Keratinocyte (primary cell): ENCODE data around the gene TLX2. TPM values are rescaled to one million over a fixed set of nuclear protein-coding genes. Genes with fewer than 3 reads are reported as not detected.

ENCODE experiments used
- DNase-seq: peaks from one replicate; pipeline ENCODE4 v3.0.0-alpha.2; 2011; ENCODE audit warnings: low read depth, missing footprints, low spot score
- FAIRE-seq: peaks from 2 replicates; lab custom pipeline; 2011; peaks lifted over from hg19 to GRCh38; lab: Jason Lieb, UNC
- H2AFZ ChIP-seq: 2 replicates; pipeline ENCODE4 v1.6.0; 2012; ENCODE audit warnings: low read length, control low read depth, inconsistent platforms; ENCODE audit not compliant: control insufficient read depth
- H3K27ac ChIP-seq: 2 replicates; pipeline ENCODE4 v1.5.1; 2011; ENCODE audit warnings: low read length; ENCODE audit not compliant: control insufficient read depth, insufficient read depth
- H3K27me3 ChIP-seq: 3 replicates; pipeline ENCODE4 v1.6.0; 2011; ENCODE audit warnings: low read length; ENCODE audit not compliant: control insufficient read depth, insufficient read depth; ENCODE audit errors: extremely low read depth
- H3K36me3 ChIP-seq, 2 experiments: 2 replicates in 1 of 2; 3 replicates in 1 of 2; pipeline ENCODE4 v1.5.1; 2011; ENCODE audit warnings: low read length in 2 of 2, mild to moderate bottlenecking in 1 of 2; ENCODE audit not compliant: control insufficient read depth in 2 of 2, insufficient read depth in 2 of 2; ENCODE audit errors: extremely low read depth in 1 of 2
- H3K4me1 ChIP-seq: 3 replicates; pipeline ENCODE4 v1.5.1; 2011; ENCODE audit warnings: low read length; ENCODE audit not compliant: control insufficient read depth, insufficient read depth; ENCODE audit errors: extremely low read depth
- H3K4me2 ChIP-seq: 3 replicates; pipeline ENCODE4 v1.6.0; 2011; ENCODE audit warnings: low read depth, low read length; ENCODE audit not compliant: control insufficient read depth, insufficient read depth; ENCODE audit errors: extremely low read depth
- H3K4me3 ChIP-seq, 3 experiments: fragments of 200-600 bp in 1 of 3; sonication (generic) in 1 of 3; 2 replicates in 2 of 3; 3 replicates in 1 of 3; pipeline ENCODE4 v1.5.1; 2011 to 2016; ENCODE audit warnings: low read length in 3 of 3, mild to moderate bottlenecking in 3 of 3, control low read depth in 2 of 3, inconsistent platforms in 1 of 3, low read depth in 1 of 3, mixed read lengths in 1 of 3, mixed run types in 1 of 3, moderate library complexity in 1 of 3; ENCODE audit not compliant: control insufficient read depth in 2 of 3, insufficient read depth in 2 of 3; ENCODE audit errors: extremely low read depth in 1 of 3
- H3K79me2 ChIP-seq: 2 replicates; pipeline ENCODE4 v1.6.0; 2012; ENCODE audit warnings: low read length; ENCODE audit not compliant: control insufficient read depth, insufficient read depth
- H3K9ac ChIP-seq: 3 replicates; pipeline ENCODE4 v1.6.0; 2011; ENCODE audit warnings: low read length; ENCODE audit not compliant: control insufficient read depth, insufficient read depth; ENCODE audit errors: extremely low read depth
- H3K9me1 ChIP-seq: 3 replicates; pipeline ENCODE4 v1.6.0; 2011; ENCODE audit warnings: low read length; ENCODE audit not compliant: control insufficient read depth, insufficient read depth; ENCODE audit errors: extremely low read depth
- H3K9me3 ChIP-seq: 2 replicates; pipeline ENCODE4 v1.5.1; 2012; ENCODE audit warnings: low read depth, low read length; ENCODE audit not compliant: control insufficient read depth
- H4K20me1 ChIP-seq: 3 replicates; pipeline ENCODE4 v1.6.0; 2011; ENCODE audit warnings: low read length; ENCODE audit not compliant: control insufficient read depth, insufficient read depth; ENCODE audit errors: extremely low read depth
- EZH2 ChIP-seq: IDR thresholded peaks from one replicate; pipeline ENCODE4 v1.6.1; 2012; ENCODE audit warnings: inconsistent platforms, mild to moderate bottlenecking, low read length, moderate library complexity
- dilution Hi-C: fragments of 300-500 bp; cut with MboI; formaldehyde crosslinking; loops from one replicate; pipeline ENCODE4 v1.7.0; 2020; ENCODE audit warnings: low sequenced_read_pairs; ENCODE audit not compliant: extremely low pct_ligation_motif_present
- polyA plus RNA-seq, 5 experiments: library from polyadenylated mRNA; depleted of rRNA in 3 of 5; stranded (reverse) in 3 of 5; stranded (forward) in 1 of 5; unstranded in 1 of 5; fragments of >200 nt; gene quantifications; 1 replicate in 1 of 5; 2 replicates in 3 of 5; 3 replicates in 1 of 5; pipeline versions ENCODE4 v1.2.1 to v1.2.3, GENCODE V29; 2011 to 2012; ENCODE audit warnings: missing spikeins in 2 of 5, low read depth in 1 of 5, low replicate concordance in 1 of 5
- TF ChIP-seq, protein P1 (sequence below), 3 experiments: IDR thresholded peaks in 1 of 3; conservative IDR thresholded peaks in 1 of 3; optimal IDR thresholded peaks in 1 of 3; 2 replicates in 2 of 3; 3 replicates in 1 of 3; pipeline versions ENCODE3 to v1.5.1; 2011; ENCODE audit warnings: low read length in 3 of 3, mild to moderate bottlenecking in 3 of 3, moderate library complexity in 2 of 3, control low read depth in 1 of 3, inconsistent platforms in 1 of 3; ENCODE audit not compliant: insufficient read depth in 2 of 3; ENCODE audit errors: extremely low read depth in 1 of 3

Gene TLX2
- polyA plus RNA-seq, 1 donor (not counting 4 experiments of a cell fraction or from before 2014, with no cell fraction given): not detected

- dilution Hi-C loops: no loop called here
- Histone ChIP-seq H3K36me3 (no peaks in the 10 kb centered on the region), H3K4me3 (no peak overlapping the region), H3K4me2 (no peak overlapping the region), H3K27me3 (peaks cover 60% of the 10 kb centered on the region), H3K4me1 (peaks cover 11% of the 10 kb centered on the region), H3K27ac (no peak overlapping the region), H3K9ac (no peak overlapping the region), H3K9me3 (no peaks in the 10 kb centered on the region), H3K79me2 (no peaks in the 10 kb centered on the region), H3K9me1 (no peaks in the 10 kb centered on the region), H2AFZ (no peak overlapping the region), H4K20me1 (no peaks in the 10 kb centered on the region)
- FAIRE-seq (no peak), DNase-seq (no peak)
- TF ChIP-seq EZH2: no peak
- TF ChIP-seq, protein P1, sequence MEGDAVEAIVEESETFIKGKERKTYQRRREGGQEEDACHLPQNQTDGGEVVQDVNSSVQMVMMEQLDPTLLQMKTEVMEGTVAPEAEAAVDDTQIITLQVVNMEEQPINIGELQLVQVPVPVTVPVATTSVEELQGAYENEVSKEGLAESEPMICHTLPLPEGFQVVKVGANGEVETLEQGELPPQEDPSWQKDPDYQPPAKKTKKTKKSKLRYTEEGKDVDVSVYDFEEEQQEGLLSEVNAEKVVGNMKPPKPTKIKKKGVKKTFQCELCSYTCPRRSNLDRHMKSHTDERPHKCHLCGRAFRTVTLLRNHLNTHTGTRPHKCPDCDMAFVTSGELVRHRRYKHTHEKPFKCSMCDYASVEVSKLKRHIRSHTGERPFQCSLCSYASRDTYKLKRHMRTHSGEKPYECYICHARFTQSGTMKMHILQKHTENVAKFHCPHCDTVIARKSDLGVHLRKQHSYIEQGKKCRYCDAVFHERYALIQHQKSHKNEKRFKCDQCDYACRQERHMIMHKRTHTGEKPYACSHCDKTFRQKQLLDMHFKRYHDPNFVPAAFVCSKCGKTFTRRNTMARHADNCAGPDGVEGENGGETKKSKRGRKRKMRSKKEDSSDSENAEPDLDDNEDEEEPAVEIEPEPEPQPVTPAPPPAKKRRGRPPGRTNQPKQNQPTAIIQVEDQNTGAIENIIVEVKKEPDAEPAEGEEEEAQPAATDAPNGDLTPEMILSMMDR (optimal IDR thresholded peaks at IDR 0.05 in 1 of 3, IDR thresholded peaks at IDR 0.05 in 1 of 3, conservative IDR thresholded peaks at IDR 0.05 in 1 of 3; ENCODE audit: extremely low read depth in 1 of 3, insufficient read depth in 2 of 3, low read length in 3 of 3): no peak
These were observed 1.3 kb upstream of the TLX2 start for GRCh38 chr2:74512744-74513604.

DNA sequence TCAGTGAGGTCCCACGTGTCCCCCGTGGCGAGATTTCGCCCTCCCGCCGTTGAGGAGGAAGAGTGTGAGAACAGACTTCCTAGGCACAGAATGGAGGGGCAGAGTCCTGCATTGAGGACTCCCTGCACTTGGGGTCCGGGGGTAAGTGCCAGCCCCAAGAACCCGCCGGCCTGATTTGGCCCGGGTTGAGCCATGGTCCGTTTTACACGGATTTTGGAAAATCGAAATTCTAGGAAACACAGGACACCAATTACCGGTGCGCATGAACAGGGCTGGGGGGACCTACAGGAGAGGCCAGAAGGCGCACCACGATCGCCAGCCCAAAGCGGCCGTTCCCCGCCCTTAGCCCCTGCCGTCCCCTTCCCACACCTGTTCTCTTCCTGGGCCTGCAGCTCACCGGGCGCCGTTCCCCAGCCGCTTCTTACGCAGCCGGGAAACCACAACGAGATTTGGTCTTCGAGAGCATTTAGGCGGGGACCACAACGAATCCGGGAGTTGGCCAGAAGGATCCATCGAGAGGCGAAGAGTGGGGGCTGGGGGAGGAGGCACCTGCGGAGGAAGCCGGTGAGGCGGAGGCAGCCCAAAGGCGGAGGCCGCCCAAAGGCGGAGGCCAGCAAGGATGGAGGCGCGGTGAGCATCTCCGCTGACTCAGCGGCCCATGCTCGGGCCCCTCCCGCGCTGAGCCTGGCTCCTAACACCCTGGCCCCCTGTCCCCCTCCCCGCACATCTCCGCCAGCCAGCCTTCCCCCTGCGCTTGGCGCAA is 464 bp upstream of the TLX2 start:
- no peak overlapping the region for H3K9ac ChIP-seq
- H2AFZ ChIP-seq: no peak overlapping the region
- FAIRE-seq: no peak
- H3K9me3 ChIP-seq: no peaks in the 10 kb centered on the region
- dilution Hi-C loops: no loop called here
- no peaks in the 10 kb centered on the region for H3K79me2 ChIP-seq
- H3K4me2 ChIP-seq: no peak overlapping the region
- peaks cover 6% of the 10 kb centered on the region for H3K4me1 ChIP-seq
- TF ChIP-seq, protein P1 (optimal IDR thresholded peaks at IDR 0.05 in 1 of 3, IDR thresholded peaks at IDR 0.05 in 1 of 3, conservative IDR thresholded peaks at IDR 0.05 in 1 of 3; ENCODE audit: extremely low read depth in 1 of 3, insufficient read depth in 2 of 3, low read length in 3 of 3): no peak
- peak; percentile 91 for TF ChIP-seq EZH2
- H4K20me1 ChIP-seq: no peaks in the 10 kb centered on the region
- no peak overlapping the region for H3K4me3 ChIP-seq
- peaks cover 60% of the 10 kb centered on the region for H3K27me3 ChIP-seq
- DNase-seq: no peak
- no peaks in the 10 kb centered on the region for H3K36me3 ChIP-seq
- H3K27ac ChIP-seq: no peak overlapping the region
- H3K9me1 ChIP-seq: no peaks in the 10 kb centered on the region
